ENCODE results near the gene HSPA12A. TPM values are rescaled to one million over a fixed set of nuclear protein-coding genes. Genes with fewer than 3 reads are reported as not detected.
"Not testable (repeated sequence)": the region's sequence is repeated elsewhere in the genome, so short reads cannot be mapped to it uniquely, and the experiment has no call there.

Gene HSPA12A
- total RNA-seq, 1 donor from 2014 or later: 16.5 TPM

DNA sequence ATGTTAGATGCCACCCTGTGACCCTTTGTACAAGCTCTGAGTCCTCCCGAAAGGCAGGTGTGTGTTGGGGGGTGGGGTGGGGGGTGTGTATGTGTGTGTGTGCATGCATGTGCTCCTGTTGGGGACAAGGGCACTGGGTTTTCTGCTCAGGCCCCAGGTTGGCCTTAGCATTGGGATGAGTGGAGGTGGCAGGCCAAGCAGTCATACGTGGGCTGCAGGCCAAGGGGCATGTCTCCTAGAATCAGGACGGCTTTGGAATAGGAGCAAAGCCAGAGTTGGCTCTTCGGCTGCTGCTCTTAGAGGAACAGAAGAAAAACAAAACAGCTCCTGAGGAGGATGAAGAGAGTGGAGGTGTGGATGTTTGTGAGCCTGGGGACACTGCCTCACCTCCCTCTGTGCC lies 26.0 kb downstream of the HSPA12A start:
- no peak for DNase-seq (ENCODE audit: low spot score)

GRCh38 chr10:116715839-116716377 lies 26.5 kb downstream of the HSPA12A start:
- DNase-seq (ENCODE audit: low spot score): no peak

GRCh38 chr10:116715341-116715740 lies 27.0 kb downstream of the HSPA12A start:
- no peak for DNase-seq (ENCODE audit: low spot score)

DNA sequence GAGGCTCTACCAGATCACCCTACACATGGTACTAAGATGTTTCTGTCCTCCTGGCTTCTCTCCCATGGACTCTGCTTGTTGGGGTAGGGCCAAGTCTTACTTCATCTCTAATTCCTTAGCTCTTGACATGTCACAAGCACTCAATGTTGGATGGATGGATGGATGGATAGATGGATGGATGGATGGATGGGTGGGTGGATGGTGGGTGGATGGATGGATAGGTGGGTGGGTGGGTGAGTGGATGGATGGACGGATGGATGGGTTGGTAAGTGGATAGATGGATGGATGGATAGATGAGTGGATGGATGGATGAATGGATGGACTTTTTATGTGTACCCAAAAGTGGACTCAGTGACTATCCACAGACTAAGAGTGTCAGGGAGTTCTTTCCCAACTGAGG lies 28.5 kb downstream of the HSPA12A start:
- DNase-seq (ENCODE audit: low spot score): no peak

GRCh38 chr10:116712989-116713543 lies 29.3 kb downstream of the HSPA12A start:
- DNase-seq (ENCODE audit: low spot score): no peak

DNA sequence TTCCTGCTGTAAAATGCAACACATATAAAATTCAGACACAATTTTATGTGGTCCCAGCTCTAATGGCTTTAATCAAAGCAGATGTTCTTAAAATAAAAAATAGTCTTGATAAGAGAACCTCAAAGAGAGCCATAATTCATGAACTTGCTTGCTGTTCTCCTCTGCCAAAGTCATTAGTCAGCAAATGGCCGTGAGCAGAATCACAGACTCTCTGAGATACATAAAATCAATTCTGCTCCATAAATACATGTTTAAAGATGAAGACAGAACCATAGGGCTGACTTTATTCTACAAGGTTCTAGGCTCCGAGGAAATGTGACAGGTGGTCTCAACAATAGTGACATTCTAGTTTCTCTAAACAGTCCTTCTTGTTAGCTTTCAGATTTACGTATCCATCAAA lies 29.8 kb downstream of the HSPA12A start:
- no peak for DNase-seq (ENCODE audit: low spot score)

GRCh38 chr10:116711803-116712202 lies 30.6 kb downstream of the HSPA12A start:
- not testable (repeated sequence) for DNase-seq (ENCODE audit: low spot score)

DNA sequence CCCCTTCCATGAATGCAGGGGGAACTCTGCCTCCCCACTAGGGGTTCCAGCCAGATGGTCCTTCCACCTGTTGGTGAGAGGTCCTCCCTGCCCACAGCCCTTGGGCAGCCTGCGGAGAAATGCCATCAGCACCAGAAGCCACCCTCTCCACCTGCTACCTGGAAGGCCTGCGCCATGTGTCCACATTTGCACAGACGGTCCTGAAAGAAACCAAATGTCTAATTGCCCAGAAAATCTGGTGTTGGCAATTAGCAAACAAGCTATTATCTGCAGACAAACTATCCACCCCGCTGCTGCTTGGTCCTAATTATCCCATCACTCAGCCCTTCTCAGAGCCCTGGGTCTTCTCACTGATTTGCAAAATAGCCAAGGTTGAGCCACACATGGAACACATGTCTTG lies 32.3 kb downstream of the HSPA12A start:
- no peak for DNase-seq (ENCODE audit: low spot score)

DNA sequence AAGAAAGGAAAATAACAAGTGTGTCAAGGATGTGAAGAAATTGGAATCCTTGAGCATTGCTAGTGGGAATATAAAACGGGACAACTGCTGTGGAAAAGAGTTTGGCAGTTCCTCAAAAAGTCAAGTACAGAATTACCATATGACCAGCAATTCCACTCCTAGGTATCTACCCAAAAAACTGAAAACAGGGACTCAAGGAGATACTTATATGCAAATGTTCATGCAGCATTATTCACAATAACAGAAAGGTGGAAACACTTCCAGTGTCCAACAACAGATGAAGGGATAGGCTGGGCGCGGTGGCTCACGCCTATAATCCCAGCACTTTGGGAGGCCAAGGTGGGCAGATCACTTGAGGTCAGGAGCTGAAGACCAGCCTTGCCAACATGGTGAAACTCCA lies 33.5 kb downstream of the HSPA12A start:
- no peak for DNase-seq (ENCODE audit: low spot score)

- DNase-seq (ENCODE audit: low spot score): no peak
These were observed 34.0 kb downstream of the HSPA12A start for GRCh38 chr10:116708391-116708821.

- DNase-seq (ENCODE audit: low spot score): no peak
These were observed 34.4 kb downstream of the HSPA12A start for GRCh38 chr10:116707981-116708380.

GRCh38 chr10:116706281-116706680 lies 36.1 kb downstream of the HSPA12A start:
- no peak for DNase-seq (ENCODE audit: low spot score)

- no peak for DNase-seq (ENCODE audit: low spot score)
These were observed 36.9 kb downstream of the HSPA12A start for GRCh38 chr10:116705498-116705897.

DNA sequence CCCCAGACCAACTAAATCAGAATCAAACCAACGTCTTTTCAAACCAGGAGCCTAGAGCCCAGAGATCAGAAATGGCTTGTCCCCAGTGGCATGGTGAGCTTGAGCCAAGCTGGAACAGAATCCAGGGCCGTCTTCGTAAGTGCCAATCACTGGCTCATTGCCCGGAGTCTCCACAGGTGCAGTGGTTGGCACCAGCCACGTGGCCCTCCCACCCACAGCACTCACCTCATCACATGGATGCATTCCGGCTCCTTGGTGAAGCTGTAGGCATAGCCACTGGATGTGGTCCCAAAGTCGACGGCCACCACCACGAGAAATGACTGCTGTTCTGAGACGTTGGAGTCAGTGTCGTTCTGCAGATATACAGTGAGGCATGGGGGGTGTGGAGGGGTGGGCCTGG lies 37.4 kb downstream of the HSPA12A start:
- DNase-seq (ENCODE audit: low spot score): no peak

DNA sequence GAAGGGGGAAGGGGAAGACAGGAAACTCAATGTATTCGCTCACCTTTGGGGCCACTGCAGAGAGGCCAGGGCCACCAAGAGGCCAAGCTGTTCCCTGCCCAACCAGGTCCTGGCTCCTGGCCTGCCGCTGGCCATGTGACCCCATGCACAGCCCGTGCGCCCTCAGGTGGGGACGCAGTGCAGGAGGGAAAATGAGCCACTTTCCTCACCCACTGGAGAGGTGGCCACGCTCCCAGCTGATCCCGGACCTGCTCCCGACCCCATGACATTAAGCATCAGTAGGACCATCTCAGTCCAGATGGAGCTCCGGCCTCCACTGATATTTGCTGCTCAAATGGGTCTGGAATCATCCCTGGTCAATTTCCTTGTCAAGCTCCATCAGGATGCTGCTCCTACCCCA lies 40.2 kb downstream of the HSPA12A start:
- DNase-seq (ENCODE audit: low spot score): no peak

DNA sequence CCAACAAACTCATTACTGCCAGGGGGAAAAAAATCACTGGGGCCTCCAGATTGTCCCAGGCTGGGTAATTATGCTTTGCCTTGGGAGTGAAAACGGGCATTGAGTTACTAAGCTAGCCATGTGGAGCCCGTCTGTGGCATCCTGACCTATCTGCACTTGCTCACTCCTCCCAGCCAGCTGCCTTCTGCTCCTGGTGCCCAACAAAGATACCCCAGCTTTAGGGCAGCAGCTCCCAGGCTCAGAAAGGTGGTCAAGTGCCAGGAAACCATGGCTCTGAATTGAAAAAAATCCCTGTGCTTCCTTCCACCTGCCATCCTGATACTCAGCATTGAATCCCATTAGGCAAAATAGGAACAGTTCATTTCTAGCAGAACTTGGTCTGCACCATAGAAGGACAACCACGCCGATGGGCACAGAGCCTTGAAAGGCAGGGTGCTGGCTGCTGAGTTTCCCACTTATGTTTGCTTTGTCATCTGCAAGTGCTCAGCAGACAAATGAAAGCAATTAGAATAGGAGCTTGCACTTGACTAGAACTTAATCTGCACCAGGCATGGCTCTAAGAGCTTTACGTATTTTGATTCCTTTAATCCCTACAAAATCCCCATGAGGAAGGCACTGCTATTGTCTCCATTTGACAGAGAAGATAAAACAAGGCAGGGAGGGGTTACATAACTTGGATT lies 42.8 kb downstream of the HSPA12A start:
- DNase-seq (ENCODE audit: low spot score): no peak

- no peak for DNase-seq (ENCODE audit: low spot score)
These were observed 43.3 kb downstream of the HSPA12A start for GRCh38 chr10:116699049-116699448.

GRCh38 chr10:116698364-116698763 lies 44.0 kb downstream of the HSPA12A start:
- no peak for DNase-seq (ENCODE audit: low spot score)

DNA sequence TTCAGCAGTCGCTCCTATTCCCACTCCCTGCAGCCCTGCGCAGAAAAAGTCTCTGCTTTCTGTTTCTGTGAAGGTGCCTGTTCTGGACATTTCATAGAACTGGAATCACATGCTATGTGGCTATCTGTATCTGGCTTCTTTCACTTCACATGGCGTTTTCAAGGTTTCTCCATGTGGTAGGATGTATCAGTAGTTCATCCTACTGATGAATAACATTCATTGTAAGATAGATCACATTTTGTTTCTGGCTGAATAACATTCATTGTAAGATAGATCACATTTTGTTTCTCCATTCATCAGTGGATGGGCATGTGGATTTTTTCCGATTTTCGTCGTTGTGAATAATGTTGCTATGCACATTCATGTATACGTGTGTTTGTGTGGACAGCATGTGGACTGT lies 44.5 kb downstream of the HSPA12A start:
- no peak for DNase-seq (ENCODE audit: low spot score)

DNA sequence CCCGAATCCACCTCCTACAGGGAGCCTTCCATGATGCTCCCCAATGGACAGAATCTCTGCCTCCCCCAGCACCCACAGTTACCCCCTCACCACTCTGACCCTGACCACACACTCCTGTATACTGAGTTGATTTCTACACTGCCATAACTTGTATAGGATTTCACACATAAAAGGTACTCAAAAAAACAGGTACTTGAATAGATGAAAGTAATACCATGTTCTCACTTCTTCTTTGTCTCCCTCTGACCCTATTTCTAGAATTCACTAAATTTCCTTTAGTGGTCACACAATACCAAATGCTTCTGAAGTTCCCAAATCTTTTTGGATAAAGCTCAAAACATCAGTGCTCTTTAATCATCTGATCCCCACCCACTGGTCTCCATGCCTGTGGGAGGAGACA lies 45.4 kb downstream of the HSPA12A start:
- DNase-seq (ENCODE audit: low spot score): no peak

- DNase-seq (ENCODE audit: low spot score): no peak
These were observed 47.5 kb downstream of the HSPA12A start for GRCh38 chr10:116694927-116695268.

DNA sequence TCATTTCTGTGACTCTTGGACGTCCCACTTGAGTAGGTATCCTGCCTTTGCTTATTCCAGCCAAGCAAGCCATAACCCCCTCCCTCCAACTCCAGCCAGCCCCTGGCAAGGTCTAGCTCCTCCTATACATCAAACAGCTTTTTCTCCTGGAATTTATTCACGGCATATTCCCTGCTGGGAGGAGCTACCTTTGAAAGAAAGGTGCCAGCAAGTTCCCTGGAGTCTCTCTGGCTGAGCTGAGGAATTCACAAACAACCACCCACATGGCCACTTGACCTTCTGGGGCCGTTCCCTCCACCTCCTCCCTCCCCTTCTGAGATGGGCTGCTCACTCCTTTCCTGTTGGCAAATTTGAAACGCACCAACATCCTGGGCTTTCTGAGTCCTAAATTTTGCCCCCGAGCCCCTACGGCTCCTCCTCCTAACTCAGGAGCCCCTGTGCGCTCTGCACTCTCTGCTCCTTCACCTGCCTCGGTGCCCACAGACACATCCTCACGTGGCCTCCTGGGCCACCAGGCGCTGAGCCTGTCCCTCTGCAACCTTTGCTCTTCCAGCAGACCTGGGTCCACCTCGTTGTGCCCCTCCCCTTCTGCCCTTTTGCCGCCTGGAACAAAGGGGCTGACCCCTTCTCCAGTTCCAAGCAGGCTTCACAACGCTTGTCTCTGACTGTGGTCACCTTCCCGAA lies 48.0 kb downstream of the HSPA12A start:
- no peak for DNase-seq (ENCODE audit: low spot score)

DNA sequence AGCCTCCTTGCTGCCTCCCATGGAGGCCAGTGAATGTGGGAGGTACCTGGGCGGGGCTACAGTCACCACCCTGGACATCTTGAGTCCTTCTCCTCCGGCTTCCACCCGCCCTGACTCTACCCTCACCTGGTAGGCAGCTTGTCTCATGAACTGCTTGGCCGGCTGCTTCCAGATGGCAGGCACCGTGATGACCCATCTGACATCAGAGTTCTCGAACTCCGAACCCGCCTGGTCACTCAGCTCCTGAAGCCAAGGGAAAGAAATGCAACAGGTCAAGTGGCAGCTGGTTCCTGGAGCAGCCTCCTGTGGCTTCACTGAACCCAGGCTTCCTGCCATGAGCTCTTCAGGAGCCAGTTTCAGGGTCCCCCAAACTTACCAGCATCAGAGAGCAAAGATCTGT lies 50.1 kb downstream of the HSPA12A start:
- DNase-seq (ENCODE audit: low spot score): no peak
